GM12891 (cell line): ENCODE measurements around the gene ANO4.

Experiments used
- POLR2A ChIP-seq: IDR thresholded peaks from 2 replicates; pipeline ENCODE4 v1.6.1; 2011; ENCODE audit warnings: low read depth, low read length, control low read depth
- POLR2AphosphoS5 ChIP-seq: IDR thresholded peaks from 2 replicates; pipeline ENCODE4 v1.6.1; 2011; ENCODE audit warnings: low read depth, low read length, control low read depth
- TAF1 ChIP-seq: IDR thresholded peaks from 2 replicates; pipeline ENCODE4 v1.6.1; 2011; ENCODE audit warnings: low read depth, low read length, control low read depth

DNA sequence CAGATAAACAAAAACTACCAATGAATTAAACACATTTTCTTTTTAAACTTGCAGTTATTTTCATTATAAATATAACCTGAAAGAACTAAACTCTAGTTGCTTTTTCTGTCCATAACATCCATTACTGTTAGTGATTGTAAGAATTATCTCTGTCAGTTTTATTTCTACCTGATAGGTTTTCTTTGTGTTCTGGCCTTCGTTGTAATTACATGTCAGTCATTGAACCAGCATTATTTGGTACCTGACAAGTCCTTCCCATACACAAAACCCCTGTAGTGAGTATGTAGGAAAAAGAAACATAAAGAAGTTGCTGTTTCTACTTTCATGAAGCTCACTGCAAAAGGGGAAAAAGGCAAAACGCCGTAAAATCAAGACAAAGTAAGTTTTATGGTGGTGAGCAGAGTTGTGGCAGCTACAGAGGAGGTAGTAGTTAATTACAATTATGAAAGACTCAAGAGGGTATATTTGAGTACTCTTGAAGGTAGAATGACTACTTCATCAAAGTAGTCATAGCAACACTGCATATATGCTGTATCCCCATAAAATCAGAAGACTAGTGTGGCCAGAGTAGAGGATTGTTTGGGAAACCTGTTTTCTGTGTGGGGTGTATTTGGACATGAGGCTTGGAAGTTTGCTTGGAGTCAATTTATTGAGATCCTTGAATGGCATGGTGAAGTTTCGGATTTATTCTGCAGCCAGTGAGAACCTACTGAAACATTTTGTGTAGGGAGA, 312.6 kb downstream of the ANO4 start:
- TF ChIP-seq POLR2AphosphoS5, result no peak
- TF ChIP-seq POLR2A, result no peak
- TF ChIP-seq TAF1, result no peak
